ENCODE data around the gene OGFOD3. TPM values are rescaled to one million over a fixed set of nuclear protein-coding genes. Genes with fewer than 3 reads are reported as not detected.

OGFOD3 gene
- total and polyA plus RNA-seq, 9 of the 15 experiments (the other 6 are each of a cell fraction or from before 2014, with no cell fraction given), result 0.69 to 44.7 (median 18.9) TPM

GRCh38 chr17:82414548-82415281 lies 3.7 kb downstream of the OGFOD3 start (continued):
- TF ChIP-seq CTCF (IDR thresholded peaks at IDR 0.05 in 2 of 3, conservative IDR thresholded peaks at IDR 0.05 in 1 of 3; ENCODE audit: insufficient read depth in 2 of 3, low read depth in 1 of 3, low read length in 3 of 3) (peak; percentile 73 to 91 (median 79)), CHAMP1 (IDR thresholded peaks at IDR 0.05) (peak; percentile 87), TAL1 (IDR thresholded peaks at IDR 0.05) (0 out of 2 replicates have a peak, but pooled peaks have one; percentile 11), EP400 (IDR thresholded peaks at IDR 0.05) (no peak), OTX1 (CRISPR knock-in tag; IDR thresholded peaks at IDR 0.05) (no peak), KDM2B (CRISPR knock-in tag; IDR thresholded peaks at IDR 0.05) (no peak), DIDO1 (tag; IDR thresholded peaks at IDR 0.05; ENCODE audit: low read depth) (no peak), SRSF3 (IDR thresholded peaks at IDR 0.05; ENCODE audit: insufficient read depth, low read length) (no peak), ADNP (tag; IDR thresholded peaks at IDR 0.05) (no peak), CHD2 (IDR thresholded peaks at IDR 0.05; ENCODE audit: low read depth, low read length) (no peak), E4F1 (CRISPR knock-in tag; IDR thresholded peaks at IDR 0.05; ENCODE audit: borderline replicate concordance) (no peak), BRCA1 (IDR thresholded peaks at IDR 0.05) (no peak), BRCA1 (CRISPR knock-in tag; IDR thresholded peaks at IDR 0.05) (no peak), JUN (IDR thresholded peaks at IDR 0.05; ENCODE audit: borderline replicate concordance, low read depth, low read length) (peak; percentile 25; the same call in 1 of the 2 replicates), JUN (CRISPR knock-in tag; IDR thresholded peaks at IDR 0.05; ENCODE audit: borderline replicate concordance) (peak; percentile 93; the same call in 1 of the 2 replicates), ZC3H8 (IDR thresholded peaks at IDR 0.05) (no peak), BRF2 (IDR thresholded peaks at IDR 0.05; ENCODE audit: borderline replicate concordance, insufficient read depth, insufficient read length) (no peak), SAFB (IDR thresholded peaks at IDR 0.05; ENCODE audit: borderline replicate concordance, low read depth, low read length) (no peak), PRPF4 (IDR thresholded peaks at IDR 0.05; ENCODE audit: insufficient read depth, low read depth, low read length, poor library complexity, severe bottlenecking) (no peak), U2AF1 (optimal IDR thresholded peaks at IDR 0.05; ENCODE audit: low read depth, low read length) (no peak), CAMTA2 (CRISPR knock-in tag; conservative IDR thresholded peaks at IDR 0.05) (no peak)
